HEK293 (cell line): ENCODE data around the gene JTB.

ENCODE experiments used
- CTCF ChIA-PET: fragments of 350-600 bp; formaldehyde crosslinking; extraction: SDS; loops from one replicate; lab custom pipeline; 2021; ENCODE audit warnings: antibody characterized with exemption; lab: Yijun Ruan, JAX
- POLR2A ChIA-PET: fragments of 300-600 bp; formaldehyde crosslinking; extraction: SDS; loops from one replicate; lab custom pipeline; 2020; ENCODE audit warnings: antibody characterized with exemption, inconsistent platforms; lab: Yijun Ruan, JAX
- H3K27ac ChIP-seq: fragments of 200-500 bp; sonication (Bioruptor generic); 2 replicates; pipeline ENCODE4 v1.5.1; 2014; ENCODE audit warnings: low read depth, low read length, control low read depth, inconsistent platforms; ENCODE audit errors: extremely low read depth
- H3K36me3 ChIP-seq, 2 experiments: fragments of 200-500 bp in 1 of 2; sonication (Bioruptor generic) in 1 of 2; 1 replicate in 1 of 2; 2 replicates in 1 of 2; pipeline ENCODE4 v1.5.1; 2014 to 2017; ENCODE audit warnings: inconsistent platforms in 2 of 2, low read length in 2 of 2; ENCODE audit not compliant: control insufficient read depth in 2 of 2, insufficient read depth in 1 of 2
- H3K4me1 ChIP-seq: fragments of 200-500 bp; sonication (Bioruptor generic); 2 replicates; pipeline ENCODE4 v1.5.1; 2014; ENCODE audit warnings: mild to moderate bottlenecking, low read length, inconsistent platforms; ENCODE audit not compliant: control insufficient read depth, insufficient read depth
- H3K4me3 ChIP-seq: 2 replicates; pipeline ENCODE4 v1.5.1; 2011; ENCODE audit warnings: low read depth, mild to moderate bottlenecking, control low read depth, low read length, moderate library complexity
- H3K9me3 ChIP-seq: fragments of 200-500 bp; sonication (Bioruptor generic); 2 replicates; pipeline ENCODE4 v1.5.1; 2014; ENCODE audit warnings: low read depth, low read length, inconsistent platforms; ENCODE audit not compliant: control insufficient read depth, insufficient read depth
- AEBP2 ChIP-seq: fragments of 450-650 bp; formaldehyde crosslinking; IDR thresholded peaks from 2 replicates; pipeline ENCODE4 v1.5.1; 2016; ENCODE audit warnings: missing biosample characterization, missing genetic modification characterization, borderline replicate concordance
- GLIS1 ChIP-seq: fragments of 450-650 bp; formaldehyde crosslinking; IDR thresholded peaks from 2 replicates; pipeline ENCODE4 v1.5.1; 2016; ENCODE audit warnings: missing biosample characterization, missing genetic modification characterization
- KLF1 ChIP-seq: fragments of 450-650 bp; formaldehyde crosslinking; IDR thresholded peaks from 2 replicates; pipeline ENCODE4 v1.5.1; 2016; ENCODE audit warnings: missing biosample characterization, missing genetic modification characterization
- KLF8 ChIP-seq: fragments of 450-650 bp; formaldehyde crosslinking; IDR thresholded peaks from 2 replicates; pipeline ENCODE4 v1.5.1; 2016; ENCODE audit warnings: missing biosample characterization, missing genetic modification characterization
- KLF9 ChIP-seq: fragments of 450-650 bp; formaldehyde crosslinking; IDR thresholded peaks from 2 replicates; pipeline ENCODE4 v1.5.1; 2016; ENCODE audit warnings: missing biosample characterization, missing genetic modification characterization, low read depth
- PRDM6 ChIP-seq: fragments of 450-650 bp; formaldehyde crosslinking; IDR thresholded peaks from 2 replicates; pipeline ENCODE4 v1.5.1; 2017; ENCODE audit warnings: missing biosample characterization, missing genetic modification characterization
- RBAK ChIP-seq: fragments of 450-650 bp; formaldehyde crosslinking; IDR thresholded peaks from 2 replicates; pipeline ENCODE4 v1.5.1; 2016; ENCODE audit warnings: missing biosample characterization, missing genetic modification characterization
- SP3 ChIP-seq: fragments of 450-650 bp; formaldehyde crosslinking; IDR thresholded peaks from 2 replicates; pipeline ENCODE4 v1.5.1; 2016; ENCODE audit warnings: missing biosample characterization, missing genetic modification characterization
- ZBTB1 ChIP-seq: fragments of 450-650 bp; formaldehyde crosslinking; IDR thresholded peaks from 2 replicates; pipeline ENCODE4 v1.5.1; 2016; ENCODE audit warnings: missing biosample characterization, missing genetic modification characterization
- ZBTB48 ChIP-seq: fragments of 450-650 bp; formaldehyde crosslinking; IDR thresholded peaks from 2 replicates; pipeline ENCODE4 v1.5.1; 2016; ENCODE audit warnings: missing biosample characterization, missing genetic modification characterization
- ZFP41 ChIP-seq: fragments of 450-650 bp; formaldehyde crosslinking; IDR thresholded peaks from 2 replicates; pipeline ENCODE4 v1.5.1; 2016; ENCODE audit warnings: missing biosample characterization, missing genetic modification characterization, borderline replicate concordance
- ZNF239 ChIP-seq: fragments of 450-650 bp; formaldehyde crosslinking; IDR thresholded peaks from 2 replicates; pipeline ENCODE4 v1.5.1; 2016; ENCODE audit warnings: missing biosample characterization, missing genetic modification characterization
- ZNF292 ChIP-seq: fragments of 450-650 bp; formaldehyde crosslinking; IDR thresholded peaks from 2 replicates; pipeline ENCODE4 v1.5.1; 2016; ENCODE audit warnings: low read depth, missing biosample characterization, missing genetic modification characterization, borderline replicate concordance
- ZNF433 ChIP-seq: fragments of 450-650 bp; formaldehyde crosslinking; IDR thresholded peaks from 2 replicates; pipeline ENCODE4 v1.5.1; 2016; ENCODE audit warnings: missing biosample characterization, missing genetic modification characterization, low read depth
- ZNF513 ChIP-seq: fragments of 450-650 bp; IDR thresholded peaks from 2 replicates; pipeline ENCODE4 v1.5.1; 2018; ENCODE audit warnings: missing biosample characterization, missing genetic modification characterization
- ZNF529 ChIP-seq: fragments of 450-650 bp; formaldehyde crosslinking; IDR thresholded peaks from 2 replicates; pipeline ENCODE4 v1.5.1; 2017; ENCODE audit warnings: missing genetic modification characterization, missing biosample characterization; ENCODE audit not compliant: insufficient replicate concordance
- ZNF658 ChIP-seq: fragments of 450-650 bp; formaldehyde crosslinking; IDR thresholded peaks from 2 replicates; pipeline ENCODE4; 2016; ENCODE audit warnings: missing biosample characterization, missing genetic modification characterization
- ZNF768 ChIP-seq: fragments of 450-650 bp; formaldehyde crosslinking; IDR thresholded peaks from 2 replicates; pipeline ENCODE4 v1.5.1; 2018; ENCODE audit warnings: missing biosample characterization, mild to moderate bottlenecking, missing genetic modification characterization
- ZNF776 ChIP-seq: fragments of 450-650 bp; formaldehyde crosslinking; IDR thresholded peaks from 2 replicates; pipeline ENCODE4 v1.5.0; 2017; ENCODE audit warnings: missing biosample characterization, missing genetic modification characterization, borderline replicate concordance
- ZSCAN16 ChIP-seq: fragments of 450-650 bp; formaldehyde crosslinking; IDR thresholded peaks from 2 replicates; pipeline ENCODE4 v1.5.1; 2016; ENCODE audit warnings: missing biosample characterization, missing genetic modification characterization
- TF ChIP-seq, protein P1 (sequence below): fragments of 450-650 bp; formaldehyde crosslinking; IDR thresholded peaks from 2 replicates; pipeline ENCODE4 v1.5.1; 2016; ENCODE audit warnings: missing biosample characterization, missing genetic modification characterization
- TF ChIP-seq, protein P2 (sequence below): fragments of 450-650 bp; formaldehyde crosslinking; IDR thresholded peaks from 2 replicates; pipeline ENCODE4 v1.5.1; 2016; ENCODE audit warnings: missing biosample characterization, missing genetic modification characterization

JTB gene

GRCh38 chr1:153937331-153937730, 40.1 kb downstream of the JTB start:
- peaks cover 4 to 93% of the 10 kb centered on the region in 2 experiments; a peak in 2 of 3 replicates for H3K36me3 ChIP-seq
- POLR2A ChIA-PET, result no interaction called here

GRCh38 chr1:153936011-153936802, 41.3 kb downstream of the JTB start:
- TF ChIP-seq RBAK (tag by site-specific recombination) (no peak), ZNF658 (tag by site-specific recombination) (no peak), ZNF513 (no peak), ZBTB1 (tag by site-specific recombination) (no peak), ZNF433 (no peak), ZNF239 (tag by site-specific recombination) (no peak), KLF8 (no peak), AEBP2 (tag by site-specific recombination) (no peak), ZNF768 (no peak), ZFP41 (tag by site-specific recombination) (no peak), ZSCAN16 (tag by site-specific recombination) (no peak), KLF1 (tag by site-specific recombination) (no peak), GLIS1 (tag by site-specific recombination) (no peak), KLF9 (tag by site-specific recombination) (no peak), ZNF292 (tag by site-specific recombination) (no peak), ZNF529 (tag by site-specific recombination) (no peak), ZNF776 (tag by site-specific recombination) (no peak), SP3 (tag by site-specific recombination) (no peak)
- TF ChIP-seq, protein P1, sequence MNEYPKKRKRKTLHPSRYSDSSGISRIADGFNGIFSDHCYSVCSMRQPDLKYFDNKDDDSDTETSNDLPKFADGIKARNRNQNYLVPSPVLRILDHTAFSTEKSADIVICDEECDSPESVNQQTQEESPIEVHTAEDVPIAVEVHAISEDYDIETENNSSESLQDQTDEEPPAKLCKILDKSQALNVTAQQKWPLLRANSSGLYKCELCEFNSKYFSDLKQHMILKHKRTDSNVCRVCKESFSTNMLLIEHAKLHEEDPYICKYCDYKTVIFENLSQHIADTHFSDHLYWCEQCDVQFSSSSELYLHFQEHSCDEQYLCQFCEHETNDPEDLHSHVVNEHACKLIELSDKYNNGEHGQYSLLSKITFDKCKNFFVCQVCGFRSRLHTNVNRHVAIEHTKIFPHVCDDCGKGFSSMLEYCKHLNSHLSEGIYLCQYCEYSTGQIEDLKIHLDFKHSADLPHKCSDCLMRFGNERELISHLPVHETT (tag by site-specific recombination), result no peak
- TF ChIP-seq, protein P2, sequence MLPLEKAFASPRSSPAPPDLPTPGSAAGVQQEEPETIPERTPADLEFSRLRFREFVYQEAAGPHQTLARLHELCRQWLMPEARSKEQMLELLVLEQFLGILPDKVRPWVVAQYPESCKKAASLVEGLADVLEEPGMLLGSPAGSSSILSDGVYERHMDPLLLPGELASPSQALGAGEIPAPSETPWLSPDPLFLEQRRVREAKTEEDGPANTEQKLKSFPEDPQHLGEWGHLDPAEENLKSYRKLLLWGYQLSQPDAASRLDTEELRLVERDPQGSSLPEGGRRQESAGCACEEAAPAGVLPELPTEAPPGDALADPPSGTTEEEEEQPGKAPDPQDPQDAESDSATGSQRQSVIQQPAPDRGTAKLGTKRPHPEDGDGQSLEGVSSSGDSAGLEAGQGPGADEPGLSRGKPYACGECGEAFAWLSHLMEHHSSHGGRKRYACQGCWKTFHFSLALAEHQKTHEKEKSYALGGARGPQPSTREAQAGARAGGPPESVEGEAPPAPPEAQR (tag by site-specific recombination), result no peak
- Histone ChIP-seq H3K36me3 (peaks cover 4 to 88% of the 10 kb centered on the region in 2 experiments; a peak in 2 of 3 replicates), H3K4me3 (no peak overlapping the region), H3K9me3 (no peaks in the 10 kb centered on the region), H3K27ac (no peak overlapping the region), H3K4me1 (no peaks in the 10 kb centered on the region)
- ChIA-PET POLR2A (no interaction called here), CTCF (no interaction called here)

More at GRCh38 chr1:153937331-153937730, 40.1 kb downstream of the JTB start:
- H3K4me3 ChIP-seq, result no peak overlapping the region
- TF ChIP-seq ZBTB48 (tag by site-specific recombination) (no peak), PRDM6 (tag by site-specific recombination) (no peak), ZNF433 (no peak)
- CTCF ChIA-PET, result interaction anchor here (1.0 kb wide), 1 partner anchor 9 kb away, joined by 4 read pairs; the partner anchor contains the start of gene DENND4B
- no peaks in the 10 kb centered on the region for H3K9me3 ChIP-seq
- H3K4me1 ChIP-seq, result no peaks in the 10 kb centered on the region
- no peak overlapping the region for H3K27ac ChIP-seq
